ENCODE data around the gene CTF1. TPM values are rescaled to one million over a fixed set of nuclear protein-coding genes. Genes with fewer than 3 reads are reported as not detected.
A peak's percentile ranks its signal among the peaks of the same experiment; 100 is the strongest.

Gene CTF1
- total RNA-seq, 5 donors from 2014 or later (not counting 1 experiment from before 2014, with no cell fraction given), result 0.38 to 0.47 (median 0.39) TPM; not detected in 2

GRCh38 chr16:30914830-30915229, 18.4 kb downstream of the CTF1 start:
- Histone ChIP-seq H3K27ac (ENCODE audit: low read length) (no peak overlapping the region), H3K27me3 (replicated peaks in 1 of 2; ENCODE audit: control insufficient read depth in 2 of 2, extremely low read depth in 1 of 2, insufficient read depth in 2 of 2, low read length in 1 of 2) (peaks cover 0 to 6% of the 10 kb centered on the region in 2 experiments), H3K36me3 (ENCODE audit: control insufficient read depth in 2 of 2, extremely low read depth in 1 of 2, insufficient read depth in 1 of 2, low read length in 1 of 2) (no peaks in the 10 kb centered on the region), H3K4me1 (ENCODE audit: control insufficient read depth in 1 of 2, extremely low read depth in 1 of 2, insufficient read depth in 2 of 2, low read length in 2 of 2) (no peaks in the 10 kb centered on the region), H3K4me3 (ENCODE audit: control insufficient read depth in 1 of 2, extremely low read depth in 1 of 2, low read length in 1 of 2) (no peak overlapping the region), H3K9me3 (no peaks in the 10 kb centered on the region)
- no peak overlapping the region for H3K4me3 Mint-ChIP-seq
- no peaks in the 10 kb centered on the region for H3K4me1 Mint-ChIP-seq
- CTCF ChIA-PET, result no interaction called here
- DNase-seq, result no peak
- H3K27ac Mint-ChIP-seq, result no peak overlapping the region
- no peaks in the 10 kb centered on the region for H3K27me3 Mint-ChIP-seq
- ATAC-seq (replicated peaks in 1 of 4), result no peak
- no peaks in the 10 kb centered on the region for H3K9me3 Mint-ChIP-seq
- 92% methylated on average over 2 of the region's 3 CpGs for WGBS (ENCODE audit: insufficient coverage)
- H3K36me3 Mint-ChIP-seq, result no peaks in the 10 kb centered on the region
- POLR2A ChIA-PET, result no interaction called here

GRCh38 chr16:30918614-30919013, 22.2 kb downstream of the CTF1 start:
- Histone ChIP-seq H3K27me3 (replicated peaks in 1 of 2; ENCODE audit: control insufficient read depth in 2 of 2, extremely low read depth in 1 of 2, insufficient read depth in 2 of 2, low read length in 1 of 2) (no peaks in the 10 kb centered on the region), H3K36me3 (ENCODE audit: control insufficient read depth in 2 of 2, extremely low read depth in 1 of 2, insufficient read depth in 1 of 2, low read length in 1 of 2) (no peaks in the 10 kb centered on the region), H3K4me1 (ENCODE audit: control insufficient read depth in 1 of 2, extremely low read depth in 1 of 2, insufficient read depth in 2 of 2, low read length in 2 of 2) (peaks cover 0 to 11% of the 10 kb centered on the region in 2 experiments), H3K27ac (ENCODE audit: low read length) (no peak overlapping the region), H3K4me3 (ENCODE audit: control insufficient read depth in 1 of 2, extremely low read depth in 1 of 2, low read length in 1 of 2) (no peak overlapping the region), H3K9me3 (no peaks in the 10 kb centered on the region)
- H3K27ac Mint-ChIP-seq, result no peak overlapping the region
- H3K27me3 Mint-ChIP-seq, result no peaks in the 10 kb centered on the region
- no peak overlapping the region for H3K4me3 Mint-ChIP-seq
- ChIA-PET POLR2A (interaction anchor here in 1 of 2 donors (0.7 kb wide), 1 partner anchor 159 kb away, joined by 3 read pairs; no protein-coding TSS in a partner anchor), CTCF (interaction anchor here (1.2 to 2.8 kb wide), 2 partner anchors 73 to 74 kb away, joined by 5 to 16 read pairs; no protein-coding TSS in a partner anchor)
- DNase-seq, result no peak
- ATAC-seq (replicated peaks in 1 of 4), result no peak
- no peaks in the 10 kb centered on the region for H3K36me3 Mint-ChIP-seq
- no peaks in the 10 kb centered on the region for H3K9me3 Mint-ChIP-seq
- peaks cover 2 to 11% (median 5%) of the 10 kb centered on the region in 3 donors for H3K4me1 Mint-ChIP-seq
- 100% methylated on average over 1 of the region's 1 CpG for WGBS (ENCODE audit: insufficient coverage)

GRCh38 chr16:30920891-30921290, 24.5 kb downstream of the CTF1 start:
- no peaks in the 10 kb centered on the region for H3K36me3 Mint-ChIP-seq
- CTCF ChIA-PET, result interaction anchor here in 1 of 2 donors (1.0 kb wide), 1 partner anchor 77 kb away, joined by 4 read pairs; no protein-coding TSS in a partner anchor
- no peak overlapping the region for H3K27ac ChIP-seq (ENCODE audit: low read length)
- no peaks in the 10 kb centered on the region for H3K27me3 Mint-ChIP-seq
- H3K36me3 ChIP-seq (ENCODE audit: control insufficient read depth in 2 of 2, extremely low read depth in 1 of 2, insufficient read depth in 1 of 2, low read length in 1 of 2), result no peaks in the 10 kb centered on the region
- H3K4me3 ChIP-seq (ENCODE audit: control insufficient read depth in 1 of 2, extremely low read depth in 1 of 2, low read length in 1 of 2), result no peak overlapping the region
- no peaks in the 10 kb centered on the region for H3K9me3 Mint-ChIP-seq
- H3K4me3 Mint-ChIP-seq, result peak overlapping the region; percentile 28 to 98 (median 95)
- no peaks in the 10 kb centered on the region for H3K27me3 ChIP-seq (replicated peaks in 1 of 2; ENCODE audit: control insufficient read depth in 2 of 2, extremely low read depth in 1 of 2, insufficient read depth in 2 of 2, low read length in 1 of 2)
- no peaks in the 10 kb centered on the region for H3K9me3 ChIP-seq
- DNase-seq, result no peak
- WGBS (ENCODE audit: insufficient coverage), result no CpG with 5 or more reads among the region's 2 CpGs
- POLR2A ChIA-PET, result no interaction called here
- ATAC-seq (replicated peaks in 1 of 4), result no peak
- peaks cover 9 to 23% (median 13%) of the 10 kb centered on the region in 3 donors for H3K4me1 Mint-ChIP-seq
- H3K27ac Mint-ChIP-seq, result peak overlapping the region in 1 of 2 donors; percentile 66
- H3K4me1 ChIP-seq (ENCODE audit: control insufficient read depth in 1 of 2, extremely low read depth in 1 of 2, insufficient read depth in 2 of 2, low read length in 2 of 2), result peaks cover 0 to 23% of the 10 kb centered on the region in 2 experiments

- Mint-ChIP-seq H3K4me3 (peak overlapping the region; percentile 95 to 100 (median 98)), H3K9me3 (no peaks in the 10 kb centered on the region), H3K27ac (peak overlapping the region; percentile 100), H3K27me3 (no peaks in the 10 kb centered on the region), H3K4me1 (peaks cover 13 to 28% (median 16%) of the 10 kb centered on the region in 3 donors), H3K36me3 (no peaks in the 10 kb centered on the region)
- ATAC-seq (replicated peaks in 1 of 4) (no peak), DNase-seq (no peak)
- Histone ChIP-seq H3K4me3 (ENCODE audit: control insufficient read depth in 1 of 2, extremely low read depth in 1 of 2, low read length in 1 of 2) (peak overlapping the region; percentile 61 to 90), H3K27me3 (replicated peaks in 1 of 2; ENCODE audit: control insufficient read depth in 2 of 2, extremely low read depth in 1 of 2, insufficient read depth in 2 of 2, low read length in 1 of 2) (no peaks in the 10 kb centered on the region), H3K9me3 (no peaks in the 10 kb centered on the region), H3K27ac (ENCODE audit: low read length) (no peak overlapping the region), H3K4me1 (ENCODE audit: control insufficient read depth in 1 of 2, extremely low read depth in 1 of 2, insufficient read depth in 2 of 2, low read length in 2 of 2) (peaks cover 0 to 23% of the 10 kb centered on the region in 2 experiments), H3K36me3 (ENCODE audit: control insufficient read depth in 2 of 2, extremely low read depth in 1 of 2, insufficient read depth in 1 of 2, low read length in 1 of 2) (no peaks in the 10 kb centered on the region)
- CTCF ChIA-PET, result interaction anchor here in 1 of 2 donors (0.6 to 1.0 kb wide), 2 partner anchors 52 to 77 kb away, joined by 3 to 4 read pairs; no protein-coding TSS in a partner anchor
- WGBS (ENCODE audit: insufficient coverage), result 0% methylated on average over 4 of the region's 6 CpGs
- POLR2A ChIA-PET, result no interaction called here
These were observed 25.0 kb downstream of the CTF1 start for GRCh38 chr16:30921459-30921747.

- ATAC-seq (replicated peaks in 1 of 4), result peak in 1 of 4 experiments; percentile 3
- ChIA-PET CTCF (interaction anchor here in 1 of 2 donors (0.6 to 1.0 kb wide), 4 partner anchors 52 to 78 kb away, joined by 3 to 4 read pairs (median 3); no protein-coding TSS in a partner anchor), POLR2A (no interaction called here)
- Histone ChIP-seq H3K9me3 (no peaks in the 10 kb centered on the region), H3K27ac (ENCODE audit: low read length) (peak overlapping the region; percentile 45), H3K4me1 (ENCODE audit: control insufficient read depth in 1 of 2, extremely low read depth in 1 of 2, insufficient read depth in 2 of 2, low read length in 2 of 2) (peaks cover 0 to 23% of the 10 kb centered on the region in 2 experiments), H3K4me3 (ENCODE audit: control insufficient read depth in 1 of 2, extremely low read depth in 1 of 2, low read length in 1 of 2) (peak overlapping the region; percentile 61 to 90), H3K27me3 (replicated peaks in 1 of 2; ENCODE audit: control insufficient read depth in 2 of 2, extremely low read depth in 1 of 2, insufficient read depth in 2 of 2, low read length in 1 of 2) (no peaks in the 10 kb centered on the region), H3K36me3 (ENCODE audit: control insufficient read depth in 2 of 2, extremely low read depth in 1 of 2, insufficient read depth in 1 of 2, low read length in 1 of 2) (no peaks in the 10 kb centered on the region)
- no peaks in the 10 kb centered on the region for H3K36me3 Mint-ChIP-seq
- no peaks in the 10 kb centered on the region for H3K27me3 Mint-ChIP-seq
- peak overlapping the region; percentile 100 for H3K27ac Mint-ChIP-seq
- peaks cover 13 to 33% (median 16%) of the 10 kb centered on the region in 3 donors for H3K4me1 Mint-ChIP-seq
- no peaks in the 10 kb centered on the region for H3K9me3 Mint-ChIP-seq
- 0% methylated on average over 32 of the region's 37 CpGs for WGBS (ENCODE audit: insufficient coverage)
- peak overlapping the region; percentile 95 to 100 (median 98) for H3K4me3 Mint-ChIP-seq
- peak; percentile 74 to 92 (median 86) for DNase-seq
These were observed 25.5 kb downstream of the CTF1 start for GRCh38 chr16:30921748-30922419.

GRCh38 chr16:30922420-30922959, 26.1 kb downstream of the CTF1 start:
- H3K27ac ChIP-seq (ENCODE audit: low read length), result peak overlapping the region; percentile 93
- H3K9me3 ChIP-seq, result no peaks in the 10 kb centered on the region
- H3K4me3 ChIP-seq (ENCODE audit: control insufficient read depth in 1 of 2, extremely low read depth in 1 of 2, low read length in 1 of 2), result peak overlapping the region; percentile 61 to 90
- peak; percentile 77 to 80 (median 78) for ATAC-seq (replicated peaks in 1 of 4)
- peaks cover 13 to 35% (median 18%) of the 10 kb centered on the region in 3 donors for H3K4me1 Mint-ChIP-seq
- WGBS (ENCODE audit: insufficient coverage), result 0% methylated on average over 23 of the region's 42 CpGs
- no peaks in the 10 kb centered on the region for H3K36me3 ChIP-seq (ENCODE audit: control insufficient read depth in 2 of 2, extremely low read depth in 1 of 2, insufficient read depth in 1 of 2, low read length in 1 of 2)
- H3K4me1 ChIP-seq (ENCODE audit: control insufficient read depth in 1 of 2, extremely low read depth in 1 of 2, insufficient read depth in 2 of 2, low read length in 2 of 2), result peaks cover 0 to 23% of the 10 kb centered on the region in 2 experiments
- peak overlapping the region; percentile 95 to 100 (median 98) for H3K4me3 Mint-ChIP-seq
- CTCF ChIA-PET, result interaction anchor here in 1 of 2 donors (1.0 kb wide), 2 partner anchors 76 to 78 kb away, joined by 3 read pairs; no protein-coding TSS in a partner anchor
- H3K27me3 Mint-ChIP-seq, result no peaks in the 10 kb centered on the region
- H3K36me3 Mint-ChIP-seq, result no peaks in the 10 kb centered on the region
- POLR2A ChIA-PET, result no interaction called here
- no peaks in the 10 kb centered on the region for H3K9me3 Mint-ChIP-seq
- peak overlapping the region; percentile 100 for H3K27ac Mint-ChIP-seq
- DNase-seq, result peak; percentile 97 to 100 (median 100)
- H3K27me3 ChIP-seq (replicated peaks in 1 of 2; ENCODE audit: control insufficient read depth in 2 of 2, extremely low read depth in 1 of 2, insufficient read depth in 2 of 2, low read length in 1 of 2), result no peaks in the 10 kb centered on the region

Data from T-cell (primary cell).